ENCODE measurements around the gene ZNF827.

GRCh38 chr4:145814246-145814645 lies 124.4 kb downstream of the ZNF827 start:
- no peak for TF ChIP-seq POLR2AphosphoS5 (IDR thresholded peaks at IDR 0.05; ENCODE audit: low read depth, low read length)
- no peak for TF ChIP-seq TCF7L2 (IDR thresholded peaks at IDR 0.05; ENCODE audit: low read depth, low read length)
- no peak for TF ChIP-seq CTCF (IDR thresholded peaks at IDR 0.05)
- TF ChIP-seq REST (IDR thresholded peaks at IDR 0.05; ENCODE audit: insufficient read depth in 1 of 2, low read depth in 2 of 2, low read length in 1 of 2), result no peak
- TF ChIP-seq SIN3A (IDR thresholded peaks at IDR 0.05; ENCODE audit: borderline replicate concordance, insufficient read depth, low read depth, low read length), result no peak
